Left lobe of liver (tissue), 2 donors: ENCODE measurements around the gene RNF222. TPM values are rescaled to one million over a fixed set of nuclear protein-coding genes. Genes with fewer than 3 reads are reported as not detected.
"Not testable (repeated sequence)": the region's sequence is repeated elsewhere in the genome, so short reads cannot be mapped to it uniquely, and the experiment has no call there.

Experiments
- ATAC-seq: fragments of 200-7000 bp; cut with Tn5 transposase; one replicate; pipeline ENCODE4 v1.9.1; 2020; ENCODE audit warnings: mild to moderate bottlenecking, moderate library complexity
- DNase-seq: peaks from one replicate; pipeline ENCODE4 v3.0.0-alpha.2; 2020; ENCODE audit warnings: low spot score
- total RNA-seq: library from RNA; stranded (reverse); gene quantifications from one replicate; pipeline ENCODE4 v1.2.1, GENCODE V29; 2021
- donor health status: DM: no; HTN: no; CAD: no; lungs with moderate emphysema.
- donor health status: DM: no; HTN: yes; CAD: no.

Gene RNF222
- total RNA-seq, 1 donor from 2014 or later, result not detected

DNA sequence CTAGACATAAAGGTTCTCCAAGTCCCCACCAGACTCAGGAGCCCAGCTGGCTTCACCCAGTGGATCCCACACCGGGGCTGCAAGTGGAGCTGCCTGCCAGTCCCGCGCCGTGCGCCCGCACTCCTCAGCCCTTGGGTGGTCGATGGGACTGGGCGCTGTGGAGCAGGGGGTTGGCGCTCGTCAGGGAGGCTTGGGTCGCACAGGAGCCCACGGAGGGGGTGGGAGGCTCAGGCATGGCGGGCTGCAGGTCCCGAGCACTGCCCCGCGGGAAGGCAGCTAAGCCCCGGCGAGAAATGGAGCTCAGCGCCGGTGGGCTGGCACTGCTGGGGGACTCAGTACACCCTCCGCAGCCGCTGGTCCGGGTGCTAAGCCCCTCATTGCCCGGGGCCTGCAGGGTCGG lies 50.6 kb downstream of the RNF222 start:
- not testable (repeated sequence) for DNase-seq, ATAC-seq

DNA sequence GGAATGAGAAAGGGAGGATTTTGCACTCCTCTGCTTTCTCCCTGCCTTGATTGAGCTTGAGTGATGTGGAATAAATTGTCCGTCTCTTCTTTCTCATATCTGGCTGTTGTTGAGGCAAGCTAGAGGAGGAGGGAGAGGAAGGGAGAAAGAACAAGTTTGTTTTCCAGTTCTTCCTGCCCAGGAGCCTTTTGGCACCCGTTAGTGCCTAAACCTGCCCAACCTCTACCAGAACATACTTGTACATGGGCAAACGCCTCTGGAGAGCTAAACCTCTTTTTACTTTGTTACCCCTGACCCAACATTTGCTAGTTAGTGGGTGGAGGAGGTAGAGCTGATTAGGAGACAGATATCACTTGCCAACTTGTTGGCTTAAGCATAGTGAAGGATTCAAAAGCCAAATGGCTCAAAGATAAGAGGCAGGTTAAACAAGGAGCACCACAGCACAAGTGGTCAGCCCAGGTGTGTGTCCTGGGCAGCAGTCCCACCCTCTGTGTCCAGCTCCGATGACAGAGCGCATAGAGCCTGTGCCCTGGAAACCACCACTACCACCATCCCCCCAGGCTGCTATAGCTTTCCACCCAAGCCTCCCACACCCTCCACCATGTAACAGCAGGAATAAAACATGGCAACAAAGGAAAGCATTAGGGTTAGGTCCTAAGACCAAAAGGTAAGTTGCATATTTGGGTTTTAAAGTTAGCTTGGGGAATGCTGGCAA lies 51.5 kb downstream of the RNF222 start:
- no peak for ATAC-seq
- no peak for DNase-seq

DNA sequence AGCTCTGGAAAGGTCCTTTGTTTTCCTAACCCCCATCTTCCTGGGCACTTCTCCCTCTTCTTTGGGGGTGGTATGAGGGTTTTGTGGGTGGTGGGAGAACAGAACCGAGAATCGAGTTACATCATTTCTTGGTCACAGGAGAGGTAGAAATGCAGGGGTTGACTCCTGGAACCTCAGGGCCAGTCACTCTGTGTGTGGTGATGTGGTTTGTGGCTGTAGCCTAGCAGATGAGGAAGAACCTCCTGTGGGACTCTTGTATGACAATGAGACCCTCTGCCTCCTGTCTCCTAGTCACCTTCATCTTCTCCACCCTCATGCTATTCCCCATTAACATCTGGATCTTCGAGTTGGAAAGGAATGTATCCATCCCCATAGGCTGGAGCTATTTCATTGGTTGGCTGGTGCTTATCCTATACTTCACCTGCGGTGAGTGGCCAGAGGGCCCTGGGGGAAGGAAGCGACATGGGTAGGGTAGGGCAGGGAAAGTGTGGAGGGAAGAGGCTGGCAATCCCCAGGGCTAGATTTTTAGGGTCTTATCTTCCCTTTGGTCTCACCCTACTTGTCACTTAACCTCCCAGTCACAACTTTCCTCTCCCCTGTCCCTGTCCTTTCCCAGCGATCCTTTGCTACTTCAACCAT lies 52.5 kb downstream of the RNF222 start:
- DNase-seq (no peak), ATAC-seq (no peak)

DNA sequence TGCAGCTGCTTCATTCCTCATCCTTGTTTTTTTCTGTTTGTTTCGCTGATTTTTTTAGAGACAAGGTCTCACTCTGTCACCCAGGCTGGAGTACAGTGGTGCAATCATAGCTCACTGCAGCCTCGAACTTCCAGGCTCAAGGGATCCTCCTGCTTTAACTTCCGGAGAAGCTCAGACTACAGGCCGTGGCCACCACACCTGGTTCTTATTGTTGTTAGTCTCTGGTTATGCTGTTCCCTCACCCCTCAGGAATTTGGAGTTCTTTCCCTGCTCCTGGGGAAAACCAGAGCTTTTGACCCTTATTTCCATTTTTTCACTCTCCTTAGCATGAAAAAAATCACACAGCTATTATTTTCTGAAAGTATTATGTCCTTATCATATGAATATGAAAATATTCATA lies 56.2 kb downstream of the RNF222 start:
- no peak for DNase-seq
- ATAC-seq, result no peak

Other genes with a start within 250 kb of the RNF222 start
- gene PER1, start 245.4 kb downstream of the RNF222 start, total RNA-seq, result 108 TPM
- 18.1 TPM for gene VAMP2, start 234.9 kb downstream of the RNF222 start, total RNA-seq
- gene TMEM107, start 221.4 kb downstream of the RNF222 start, total RNA-seq, result 3.6 TPM
- 4.5 TPM for gene BORCS6, start 207.6 kb downstream of the RNF222 start, total RNA-seq
- gene AURKB, start 187.3 kb downstream of the RNF222 start, total RNA-seq, result 0.68 TPM
- 18.1 TPM for gene CTC1, start 149.8 kb downstream of the RNF222 start, total RNA-seq
- 18.9 TPM for gene PFAS, start 148.5 kb downstream of the RNF222 start, total RNA-seq
- gene RANGRF, start 109.2 kb downstream of the RNF222 start, total RNA-seq, result 6.6 TPM
- 2.3 TPM for gene SLC25A35, start 102.4 kb downstream of the RNF222 start, total RNA-seq
- gene ARHGEF15, start 87.6 kb downstream of the RNF222 start, total RNA-seq, result 1.9 TPM
- not detected for gene ODF4, start 58.0 kb downstream of the RNF222 start, total RNA-seq
- gene RPL26, start 14.6 kb downstream of the RNF222 start, total RNA-seq, result 397 TPM
- 37.5 TPM for gene NDEL1, start 38.1 kb upstream of the RNF222 start, total RNA-seq
- gene MYH10, start 232.9 kb upstream of the RNF222 start, total RNA-seq, result 22.8 TPM